GM12878 (cell line): ENCODE data around the gene TATDN3. TPM values are rescaled to one million over a fixed set of nuclear protein-coding genes. Genes with fewer than 3 reads are reported as not detected.

Source experiments
- ATAC-seq: fragments of 200-7000 bp; cut with Tn5 transposase; 3 replicates; pipeline ENCODE4 v1.9.1; 2020; ENCODE audit warnings: mild to moderate bottlenecking, moderate library complexity
- BruUV-seq: library from RNA; stranded (reverse); fragments of 400-500 nt; replicated peaks from 2 replicates; lab custom pipeline; 2021; lab: Mats Ljungman, UMichigan
- CTCF ChIA-PET: fragments of 300-600 bp; sonication (Branson Sonifier 250); formaldehyde crosslinking; extraction: SDS; loops from one replicate; lab custom pipeline; 2021; ENCODE audit warnings: inconsistent platforms; lab: Yijun Ruan, JAX
- POLR2A ChIA-PET: fragments of 350-600 bp; formaldehyde crosslinking; extraction: SDS; loops from one replicate; lab custom pipeline; 2021; ENCODE audit warnings: inconsistent platforms; lab: Charles Lee
- RAD21 ChIA-PET: fragments of 300-600 bp; sonication (Branson Sonifier 250); formaldehyde crosslinking; loops from one replicate; lab custom pipeline; 2023; ENCODE audit warnings: antibody characterized with exemption; ENCODE audit not compliant: unreplicated experiment; lab: Charles Lee
- SMC1A ChIA-PET: fragments of 300-600 bp; sonication (Branson Sonifier 250); formaldehyde crosslinking; loops from one replicate; lab custom pipeline; 2023; ENCODE audit not compliant: unreplicated experiment, uncharacterized antibody; lab: Charles Lee
- DNase-seq: peaks from one replicate; pipeline ENCODE4 v3.0.0-alpha.2; 2011; ENCODE audit warnings: low read depth, low spot score
- FAIRE-seq: peaks from 3 replicates; lab custom pipeline; 2011; peaks lifted over from hg19 to GRCh38; lab: Jason Lieb, UNC
- H2AFZ ChIP-seq: 2 replicates; pipeline ENCODE4 v1.6.0; 2011; ENCODE audit warnings: low read depth, low read length, control low read depth; ENCODE audit not compliant: control insufficient read depth
- H3K27ac ChIP-seq: 2 replicates; pipeline ENCODE4 v1.5.1; 2011; ENCODE audit warnings: control low read depth; ENCODE audit not compliant: control insufficient read depth, insufficient read depth
- H3K27me3 ChIP-seq, 2 experiments: replicated peaks in 1 of 2; 2 replicates each; pipeline versions ENCODE4 v1.6.0 to v1.6.1; 2011; ENCODE audit warnings: low read length in 1 of 2; ENCODE audit not compliant: control insufficient read depth in 2 of 2, insufficient read depth in 2 of 2
- H3K36me3 ChIP-seq, 2 experiments: 2 replicates each; pipeline ENCODE4 v1.5.1; 2011; ENCODE audit warnings: low read length in 1 of 2; ENCODE audit not compliant: control insufficient read depth in 2 of 2, insufficient read depth in 2 of 2
- H3K4me1 ChIP-seq: 2 replicates; pipeline ENCODE4 v1.6.1; 2011; ENCODE audit warnings: mild to moderate bottlenecking, low read length, moderate library complexity, mixed read lengths; ENCODE audit not compliant: control insufficient read depth, insufficient read depth
- H3K4me2 ChIP-seq: 2 replicates; pipeline ENCODE4 v1.6.0; 2011; ENCODE audit warnings: control low read depth; ENCODE audit not compliant: control insufficient read depth, insufficient read depth
- H3K4me3 ChIP-seq: fragments of 200-600 bp; sonication (generic); 2 replicates; pipeline ENCODE4 v1.5.1; 2016
- H3K79me2 ChIP-seq: 2 replicates; pipeline ENCODE4 v1.6.0; 2011; ENCODE audit warnings: low read length; ENCODE audit not compliant: control insufficient read depth, insufficient read depth
- H3K9ac ChIP-seq: 2 replicates; pipeline ENCODE4 v1.8.0; 2011; ENCODE audit warnings: low read length, control low read depth, mixed read lengths; ENCODE audit not compliant: control insufficient read depth, insufficient read depth
- H3K9me3 ChIP-seq: replicated peaks from 3 replicates; pipeline ENCODE4 v1.5.1; 2011; ENCODE audit warnings: mild to moderate bottlenecking, low read length; ENCODE audit not compliant: control insufficient read depth, insufficient read depth
- H4K20me1 ChIP-seq: 2 replicates; pipeline ENCODE4 v1.6.0; 2011; ENCODE audit not compliant: control insufficient read depth, insufficient read depth
- ATF7 ChIP-seq: fragments of 450-650 bp; IDR thresholded peaks from 2 replicates; pipeline ENCODE4 v1.6.1; 2016; ENCODE audit warnings: low read depth, mild to moderate bottlenecking
- CHD1 ChIP-seq: IDR thresholded peaks from 2 replicates; pipeline ENCODE4 v1.6.1; 2012; ENCODE audit warnings: low read depth, low read length, improper control_type of control experiment
- CUX1 ChIP-seq: IDR thresholded peaks from 2 replicates; pipeline ENCODE4 v1.6.1; 2012; ENCODE audit warnings: improper control_type of control experiment, low read depth, low read length; ENCODE audit not compliant: insufficient replicate concordance
- NRF1 ChIP-seq: conservative IDR thresholded peaks from 2 replicates; pipeline ENCODE4 v1.6.1; 2011; ENCODE audit warnings: mild to moderate bottlenecking, low read depth, low read length, improper control_type of control experiment
- SREBF2 ChIP-seq: IDR thresholded peaks from 2 replicates; pipeline ENCODE4 v1.6.1; 2012; ENCODE audit warnings: mild to moderate bottlenecking, low read length
- SRF ChIP-seq, 2 experiments: IDR thresholded peaks; 2 replicates each; pipeline ENCODE4 v1.6.1; 2011; ENCODE audit warnings: low read depth in 2 of 2, low read length in 2 of 2, mild to moderate bottlenecking in 1 of 2, moderate library complexity in 1 of 2
- USF1 ChIP-seq: IDR thresholded peaks from 2 replicates; pipeline ENCODE4 v1.6.1; 2011; ENCODE audit warnings: borderline replicate concordance, low read depth, mild to moderate bottlenecking, moderate library complexity, mixed read lengths, low read length; ENCODE audit not compliant: insufficient read depth; ENCODE audit errors: extremely low read length
- WGBS: methylation state at CpG from one replicate; pipeline ENCODE4 v1.1.6; 2016; ENCODE audit warnings: low lambda C conversion rate; ENCODE audit not compliant: insufficient replicate concordance, insufficient coverage; ENCODE audit errors: missing lambda C conversion rate; 5-methylcytosine and 5-hydroxymethylcytosine counted together
- in situ Hi-C: fragments of 300-500 bp; cut with MboI; formaldehyde crosslinking; loops from 9 replicates; pipeline ENCODE4 v1.14.3; 2018; ENCODE audit warnings: mixed read lengths
- intact Hi-C: fragments of 100-400 bp; cut with micrococcal nuclease; formaldehyde crosslinking; loops from one replicate; pipeline ENCODE4 v1.14.2; 2022; ENCODE audit not compliant: unreplicated experiment
- polyA plus RNA-seq, 11 experiments: library from polyadenylated mRNA; depleted of rRNA in 4 of 11; unstranded in 6 of 11; stranded (reverse) in 5 of 11; fragments of >200 nt; fragmentation: Nextera tagmentation in 4 of 11; fragmentation: Illumina TruSeq in 1 of 11; extraction: Ambion mirVana in 4 of 11; extraction: Trizol in 1 of 11; gene quantifications; 1 replicate in 1 of 11; 2 replicates in 10 of 11; pipeline versions ENCODE4 v1.2.1 to v1.2.3, GENCODE V29; 2011 to 2016; ENCODE audit warnings: inconsistent platforms in 2 of 11, missing spikeins in 2 of 11, low read depth in 1 of 11
- total RNA-seq, 4 experiments: library from RNA; depleted of rRNA in 3 of 4; stranded (reverse); fragments of >200 nt in 3 of 4; fragmentation: Illumina TruSeq in 1 of 4; extraction: Trizol in 1 of 4; gene quantifications; 2 replicates each; pipeline versions ENCODE4 v1.2.1 to v1.2.3, GENCODE V29; 2013 to 2021
- TF ChIP-seq, protein P1 (sequence below): fragments of 450-650 bp; IDR thresholded peaks from 2 replicates; pipeline ENCODE4 v1.6.1; 2014; ENCODE audit warnings: mild to moderate bottlenecking

The TATDN3 gene
- total and polyA plus RNA-seq, 10 of the 15 experiments (the other 5 are each of a cell fraction or from before 2014, with no cell fraction given), result 15.5 to 40.0 (median 22.7) TPM

GRCh38 chr1:212762234-212762633 is 29.5 kb upstream of the TATDN3 start:
- in situ Hi-C loops, result no loop called here
- peaks cover 5% of the 10 kb centered on the region for H3K79me2 ChIP-seq
- H3K27me3 ChIP-seq, result no peaks in the 10 kb centered on the region
- RAD21 ChIA-PET, result interaction anchor here (0.6 to 2.1 kb wide), 3 partner anchors 97 to 1088 kb away, joined by 3 to 12 read pairs (median 3); no protein-coding TSS in a partner anchor
- H3K4me1 ChIP-seq, result no peaks in the 10 kb centered on the region
- peaks cover 4 to 8% of the 10 kb centered on the region in 2 experiments; a peak in 3 of 4 replicates for H3K36me3 ChIP-seq
- SMC1A ChIA-PET, result interaction anchor here (0.7 to 1.9 kb wide), 7 partner anchors 12 to 306 kb away, joined by 3 to 9 read pairs (median 5); no protein-coding TSS in a partner anchor
- TF ChIP-seq NRF1 (no peak), CHD1 (no peak), ATF7 (no peak), SREBF2 (no peak), CUX1 (no peak), SRF (IDR thresholded peaks at IDR 0.05; ENCODE audit: low read depth in 2 of 2, low read length in 2 of 2) (no peak), USF1 (no peak)
- TF ChIP-seq, protein P1, sequence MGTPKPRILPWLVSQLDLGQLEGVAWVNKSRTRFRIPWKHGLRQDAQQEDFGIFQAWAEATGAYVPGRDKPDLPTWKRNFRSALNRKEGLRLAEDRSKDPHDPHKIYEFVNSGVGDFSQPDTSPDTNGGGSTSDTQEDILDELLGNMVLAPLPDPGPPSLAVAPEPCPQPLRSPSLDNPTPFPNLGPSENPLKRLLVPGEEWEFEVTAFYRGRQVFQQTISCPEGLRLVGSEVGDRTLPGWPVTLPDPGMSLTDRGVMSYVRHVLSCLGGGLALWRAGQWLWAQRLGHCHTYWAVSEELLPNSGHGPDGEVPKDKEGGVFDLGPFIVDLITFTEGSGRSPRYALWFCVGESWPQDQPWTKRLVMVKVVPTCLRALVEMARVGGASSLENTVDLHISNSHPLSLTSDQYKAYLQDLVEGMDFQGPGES, result no peak
- H3K4me3 ChIP-seq, result no peak overlapping the region
- no peak overlapping the region for H3K27ac ChIP-seq
- no peaks in the 10 kb centered on the region for H4K20me1 ChIP-seq
- no TSS peak for BruUV-seq
- no peak overlapping the region for H3K4me2 ChIP-seq
- H3K9ac ChIP-seq, result no peak overlapping the region
- ATAC-seq (no peak), FAIRE-seq (no peak), DNase-seq (no peak)
- POLR2A ChIA-PET, result no interaction called here
- no peak overlapping the region for H2AFZ ChIP-seq
- intact Hi-C loops, result no loop called here
- 100% methylated on average over 4 of the region's 4 CpGs for WGBS
- CTCF ChIA-PET, result interaction anchor here (1.0 to 2.9 kb wide), 11 partner anchors 12 to 306 kb away, joined by 3 to 27 read pairs (median 5); no protein-coding TSS in a partner anchor
- H3K9me3 ChIP-seq, result peaks cover 2% of the 10 kb centered on the region; the same call in 1 of the 3 replicates
